ENCODE results near the gene HTR2C.

DNA sequence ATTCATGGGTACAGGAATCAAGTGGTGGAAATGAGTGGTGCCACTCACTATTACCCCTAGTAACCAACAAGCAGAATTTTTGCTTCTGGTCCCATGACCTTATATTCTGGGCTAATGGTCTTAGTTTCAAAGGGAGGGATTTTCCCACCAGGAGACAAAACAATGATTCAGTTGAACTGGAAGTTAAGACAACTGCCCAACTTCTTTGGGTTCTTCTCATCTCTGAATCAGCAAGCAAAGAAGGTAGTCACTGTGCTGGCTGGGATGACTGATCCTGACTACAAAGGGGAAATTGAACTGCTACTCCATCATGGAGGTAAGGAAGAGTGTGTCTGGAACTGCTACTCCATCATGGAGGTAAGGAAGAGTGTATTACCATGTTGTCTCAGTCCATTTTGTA is 346.3 kb downstream of the HTR2C start:
- TF ChIP-seq, protein P1, sequence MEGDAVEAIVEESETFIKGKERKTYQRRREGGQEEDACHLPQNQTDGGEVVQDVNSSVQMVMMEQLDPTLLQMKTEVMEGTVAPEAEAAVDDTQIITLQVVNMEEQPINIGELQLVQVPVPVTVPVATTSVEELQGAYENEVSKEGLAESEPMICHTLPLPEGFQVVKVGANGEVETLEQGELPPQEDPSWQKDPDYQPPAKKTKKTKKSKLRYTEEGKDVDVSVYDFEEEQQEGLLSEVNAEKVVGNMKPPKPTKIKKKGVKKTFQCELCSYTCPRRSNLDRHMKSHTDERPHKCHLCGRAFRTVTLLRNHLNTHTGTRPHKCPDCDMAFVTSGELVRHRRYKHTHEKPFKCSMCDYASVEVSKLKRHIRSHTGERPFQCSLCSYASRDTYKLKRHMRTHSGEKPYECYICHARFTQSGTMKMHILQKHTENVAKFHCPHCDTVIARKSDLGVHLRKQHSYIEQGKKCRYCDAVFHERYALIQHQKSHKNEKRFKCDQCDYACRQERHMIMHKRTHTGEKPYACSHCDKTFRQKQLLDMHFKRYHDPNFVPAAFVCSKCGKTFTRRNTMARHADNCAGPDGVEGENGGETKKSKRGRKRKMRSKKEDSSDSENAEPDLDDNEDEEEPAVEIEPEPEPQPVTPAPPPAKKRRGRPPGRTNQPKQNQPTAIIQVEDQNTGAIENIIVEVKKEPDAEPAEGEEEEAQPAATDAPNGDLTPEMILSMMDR (IDR thresholded peaks at IDR 0.05) = no peak
- no peak for TF ChIP-seq POLR2A (IDR thresholded peaks at IDR 0.05)

Data from heart left ventricle (tissue), 13 donors.